ENCODE results near the gene VARS2. TPM values are rescaled to one million over a fixed set of nuclear protein-coding genes. Genes with fewer than 3 reads are reported as not detected.
A peak's percentile ranks its signal among the peaks of the same experiment; 100 is the strongest.

VARS2 gene
- total RNA-seq, 2 experiments from 2014 or later = 78.1 to 82.8 TPM

DNA sequence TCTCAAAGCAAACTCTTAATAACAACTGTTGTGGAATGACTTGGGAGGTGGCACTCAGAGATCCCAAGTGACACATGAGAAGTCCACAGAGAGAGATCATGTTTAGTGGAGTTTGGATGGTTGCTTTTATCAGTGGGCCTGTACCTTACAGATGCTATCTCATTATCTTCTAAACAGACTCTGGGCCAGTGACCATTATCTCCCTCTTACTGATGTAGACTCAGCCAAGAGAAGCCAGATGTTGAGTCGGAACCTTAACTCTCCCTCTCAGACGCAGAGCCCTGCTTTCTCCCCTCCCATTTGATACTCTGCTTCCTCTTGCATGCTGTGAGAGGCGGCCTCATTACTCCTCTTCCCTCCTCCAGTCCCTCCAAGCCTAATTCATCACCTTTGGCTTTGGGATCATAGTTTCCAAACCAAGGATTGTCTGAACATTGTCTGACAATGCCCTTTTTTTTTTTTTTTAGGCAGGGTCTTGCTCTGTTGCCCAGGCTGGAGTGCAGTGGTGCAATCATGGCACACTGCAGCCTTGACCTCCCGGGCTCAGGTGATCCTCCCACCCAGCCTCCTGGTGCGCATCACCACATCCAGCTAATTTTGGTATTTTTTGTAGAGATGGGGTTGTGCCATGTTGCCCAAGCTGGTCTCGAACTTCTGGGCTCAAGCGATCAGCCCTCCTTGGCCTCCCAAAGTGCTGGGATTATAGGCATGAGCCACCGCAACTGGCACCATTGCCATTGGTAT is 34.2 kb upstream of the VARS2 start:
- intact Hi-C loops (cut with micrococcal nuclease) = loop anchor here (5.0 kb wide), 1 partner anchor 398 kb away; no protein-coding TSS in a partner anchor
- Mint-ChIP-seq H3K4me3 (no peak overlapping the region), H3K27ac (no peak overlapping the region), H3K36me3 (ENCODE audit: low read depth) (no peaks in the 10 kb centered on the region), H3K4me1 (ENCODE audit: low read depth) (peaks cover 29% of the 10 kb centered on the region), H3K9me3 (no peaks in the 10 kb centered on the region), H3K27me3 (ENCODE audit: low read depth) (no peaks in the 10 kb centered on the region)
- no peak for DNase-seq
- CTCF ChIA-PET = interaction anchor here (0.7 to 7.2 kb wide), 9 partner anchors 12 to 149 kb away, joined by 3 to 34 read pairs (median 3); no protein-coding TSS in a partner anchor

DNA sequence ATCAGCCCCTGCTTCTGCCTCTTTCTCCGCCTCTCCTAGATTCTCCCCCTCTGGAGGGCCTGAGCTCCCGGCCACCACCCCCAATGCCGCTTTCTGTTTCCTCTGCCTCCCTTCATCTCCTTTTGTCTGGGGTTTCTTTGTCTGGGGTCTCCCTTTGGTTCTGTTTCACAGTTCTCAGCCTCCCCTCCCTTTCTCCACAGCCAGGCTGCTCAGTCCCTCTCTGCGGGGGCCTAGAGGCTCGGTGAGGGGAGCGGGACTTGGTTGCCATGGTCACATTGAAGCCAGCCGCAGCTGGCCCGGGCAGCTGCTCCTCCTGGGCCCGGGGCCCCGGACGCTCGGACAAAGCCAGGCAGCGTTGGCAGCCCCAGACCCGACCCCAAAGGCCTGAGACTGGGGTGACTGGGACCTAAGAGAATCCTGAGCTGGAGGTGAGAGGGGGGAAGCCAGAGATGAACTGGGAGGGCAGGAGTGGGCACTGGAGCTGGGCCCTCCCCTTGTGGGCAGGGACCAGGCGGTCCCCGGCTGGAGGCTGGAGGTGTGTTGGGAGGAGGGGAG is 33.3 kb upstream of the VARS2 start:
- no peak overlapping the region for H3K27ac Mint-ChIP-seq
- no peaks in the 10 kb centered on the region for H3K27me3 Mint-ChIP-seq (ENCODE audit: low read depth)
- H3K4me1 Mint-ChIP-seq (ENCODE audit: low read depth) = peaks cover 38% of the 10 kb centered on the region
- no peak overlapping the region for H3K4me3 Mint-ChIP-seq
- CTCF ChIA-PET = interaction anchor here (0.7 to 7.2 kb wide), 2 partner anchors 52 to 114 kb away, joined by 3 to 34 read pairs; no protein-coding TSS in a partner anchor
- no peaks in the 10 kb centered on the region for H3K36me3 Mint-ChIP-seq (ENCODE audit: low read depth)
- no peak for DNase-seq
- intact Hi-C loops (cut with micrococcal nuclease) = no loop called here
- no peaks in the 10 kb centered on the region for H3K9me3 Mint-ChIP-seq

DNA sequence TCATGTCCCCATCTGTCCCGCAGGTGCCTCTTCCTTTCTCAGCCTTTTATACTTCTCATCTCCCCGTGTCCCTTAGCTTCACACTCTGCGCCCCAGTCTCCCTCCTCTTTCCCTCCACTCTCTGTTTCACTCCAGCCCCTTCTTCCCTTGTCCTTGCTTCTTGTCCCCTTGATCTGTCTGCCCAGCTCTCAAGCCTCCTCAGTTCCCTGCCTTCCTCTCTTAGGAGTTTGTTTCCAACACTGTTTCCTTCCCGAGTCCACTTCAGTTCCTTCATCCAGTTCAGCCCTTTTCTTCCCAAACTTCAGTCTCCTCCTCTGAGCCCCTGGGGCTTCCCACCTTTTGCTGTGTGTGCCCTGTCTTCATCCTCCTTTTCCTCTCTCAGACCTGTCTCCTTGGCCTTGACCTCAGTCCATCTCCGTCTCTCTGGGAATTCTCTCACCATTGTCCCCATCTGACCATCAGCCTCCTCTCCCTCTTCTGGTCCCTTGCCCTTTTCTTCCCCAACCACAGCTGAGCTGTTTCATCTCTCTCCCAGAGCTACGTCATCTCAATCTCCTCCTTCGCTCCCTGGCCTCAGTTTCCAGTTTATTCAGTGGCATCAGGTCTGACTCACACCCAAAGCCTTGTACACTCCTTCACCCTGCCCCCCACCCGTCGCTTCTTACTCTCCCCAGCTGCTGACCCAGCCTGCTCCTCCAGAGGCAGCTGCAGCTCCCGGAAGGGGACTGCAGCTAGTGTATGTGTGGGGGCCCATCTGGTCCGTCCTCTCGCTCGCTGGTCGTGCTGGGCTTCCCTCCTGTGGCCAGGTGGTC is 32.4 kb upstream of the VARS2 start:
- Mint-ChIP-seq H3K9me3 (no peaks in the 10 kb centered on the region), H3K27me3 (ENCODE audit: low read depth) (no peaks in the 10 kb centered on the region), H3K27ac (peak overlapping the region; percentile 10), H3K4me1 (ENCODE audit: low read depth) (peaks cover 40% of the 10 kb centered on the region), H3K4me3 (no peak overlapping the region), H3K36me3 (ENCODE audit: low read depth) (no peaks in the 10 kb centered on the region)
- CTCF ChIA-PET = interaction anchor here (0.5 to 7.2 kb wide), 5 partner anchors 53 to 206 kb away, joined by 3 to 34 read pairs (median 4); no protein-coding TSS in a partner anchor
- no peak for DNase-seq
- intact Hi-C loops (cut with micrococcal nuclease) = no loop called here

DNA sequence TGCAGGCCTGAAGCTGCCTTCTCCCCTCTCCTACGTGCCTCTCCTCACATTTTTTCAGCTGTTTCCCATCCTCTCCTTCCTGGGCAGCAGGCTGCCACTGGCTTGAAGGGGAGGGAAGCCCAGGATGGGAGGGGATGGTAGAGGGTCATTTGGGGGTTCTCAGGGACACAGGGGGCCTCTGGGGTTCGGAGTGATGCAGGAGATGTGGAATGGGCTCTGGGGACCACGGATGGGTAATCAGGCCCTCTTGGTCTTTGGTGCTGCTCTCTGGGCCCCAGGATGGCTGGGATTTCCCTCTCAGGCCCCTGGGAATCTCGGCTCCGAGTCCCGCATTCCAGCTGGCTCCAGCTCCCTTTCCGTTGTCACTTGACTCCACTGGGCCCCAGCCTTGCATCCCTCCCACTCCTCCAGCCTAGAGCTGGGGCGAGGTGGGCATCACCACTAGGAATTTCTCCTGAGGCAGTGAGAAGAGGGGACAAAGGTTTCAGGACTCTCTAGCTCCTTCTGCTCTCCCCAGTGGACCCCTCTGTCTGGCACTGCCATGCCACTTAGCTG is 31.8 kb upstream of the VARS2 start:
- no peak overlapping the region for H3K4me3 Mint-ChIP-seq
- no peak overlapping the region for H3K27ac Mint-ChIP-seq
- no peak for DNase-seq
- peaks cover 38% of the 10 kb centered on the region for H3K4me1 Mint-ChIP-seq (ENCODE audit: low read depth)
- no peaks in the 10 kb centered on the region for H3K36me3 Mint-ChIP-seq (ENCODE audit: low read depth)
- CTCF ChIA-PET = interaction anchor here (0.5 to 7.2 kb wide), 5 partner anchors 54 to 205 kb away, joined by 3 to 34 read pairs (median 4); no protein-coding TSS in a partner anchor
- no peaks in the 10 kb centered on the region for H3K9me3 Mint-ChIP-seq
- H3K27me3 Mint-ChIP-seq (ENCODE audit: low read depth) = no peaks in the 10 kb centered on the region
- intact Hi-C loops (cut with micrococcal nuclease) = no loop called here

DNA sequence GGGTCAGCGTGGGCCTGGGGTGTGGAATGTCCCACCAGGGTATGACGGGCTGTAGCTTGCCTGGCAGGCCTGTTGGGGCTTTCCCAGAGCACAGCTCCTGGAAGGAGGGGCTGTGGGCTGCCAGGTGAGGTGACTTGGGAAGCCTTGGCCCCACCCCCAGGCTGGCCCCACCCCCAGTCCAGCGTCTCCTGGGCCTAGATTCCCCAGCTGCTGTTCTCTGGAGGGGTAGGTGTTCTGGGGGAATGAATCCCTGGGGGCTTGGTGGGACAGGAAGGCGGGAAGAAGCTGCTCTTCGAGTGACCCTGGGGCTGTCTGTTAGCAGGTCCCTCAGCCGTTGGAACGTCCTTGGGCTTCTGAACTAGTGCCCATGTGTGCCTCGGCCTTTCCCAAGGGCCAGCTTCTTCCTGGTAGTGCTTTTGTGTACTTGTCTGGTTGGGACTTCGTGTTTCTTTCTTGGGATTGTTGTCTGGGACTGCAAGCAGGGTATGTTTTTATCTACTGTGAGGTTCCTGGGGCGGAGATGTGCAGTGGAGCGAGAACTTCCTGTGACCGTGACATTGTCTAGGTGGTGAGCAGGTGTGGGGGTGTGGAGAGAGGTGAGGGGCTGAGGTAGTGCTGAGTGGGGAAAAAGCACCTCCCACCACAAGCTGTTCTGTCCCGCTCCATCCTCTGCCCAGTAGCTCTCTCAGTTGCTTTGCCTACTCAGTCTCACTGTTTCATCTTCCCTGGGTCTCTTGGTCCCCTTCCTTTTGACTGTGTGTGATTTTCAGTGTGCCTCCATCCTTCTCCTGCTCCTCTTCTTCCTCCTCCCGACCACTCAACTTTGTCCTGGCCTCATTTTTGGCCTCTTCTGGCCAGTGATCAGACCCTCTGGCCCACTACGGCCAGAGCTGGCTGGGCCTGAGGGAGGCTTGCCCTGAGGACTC is 31.0 kb upstream of the VARS2 start:
- Mint-ChIP-seq H3K27me3 (ENCODE audit: low read depth) (no peaks in the 10 kb centered on the region), H3K36me3 (ENCODE audit: low read depth) (no peaks in the 10 kb centered on the region), H3K27ac (peak overlapping the region; percentile 48), H3K4me1 (ENCODE audit: low read depth) (peaks cover 32% of the 10 kb centered on the region), H3K9me3 (no peaks in the 10 kb centered on the region), H3K4me3 (peak overlapping the region; percentile 58)
- DNase-seq = peak; percentile 49
- CTCF ChIA-PET = interaction anchor here (1.0 to 7.2 kb wide), 7 partner anchors 21 to 204 kb away, joined by 3 to 34 read pairs (median 4); partner anchors contain the start of gene VARS2
- intact Hi-C loops (cut with micrococcal nuclease) = no loop called here

DNA sequence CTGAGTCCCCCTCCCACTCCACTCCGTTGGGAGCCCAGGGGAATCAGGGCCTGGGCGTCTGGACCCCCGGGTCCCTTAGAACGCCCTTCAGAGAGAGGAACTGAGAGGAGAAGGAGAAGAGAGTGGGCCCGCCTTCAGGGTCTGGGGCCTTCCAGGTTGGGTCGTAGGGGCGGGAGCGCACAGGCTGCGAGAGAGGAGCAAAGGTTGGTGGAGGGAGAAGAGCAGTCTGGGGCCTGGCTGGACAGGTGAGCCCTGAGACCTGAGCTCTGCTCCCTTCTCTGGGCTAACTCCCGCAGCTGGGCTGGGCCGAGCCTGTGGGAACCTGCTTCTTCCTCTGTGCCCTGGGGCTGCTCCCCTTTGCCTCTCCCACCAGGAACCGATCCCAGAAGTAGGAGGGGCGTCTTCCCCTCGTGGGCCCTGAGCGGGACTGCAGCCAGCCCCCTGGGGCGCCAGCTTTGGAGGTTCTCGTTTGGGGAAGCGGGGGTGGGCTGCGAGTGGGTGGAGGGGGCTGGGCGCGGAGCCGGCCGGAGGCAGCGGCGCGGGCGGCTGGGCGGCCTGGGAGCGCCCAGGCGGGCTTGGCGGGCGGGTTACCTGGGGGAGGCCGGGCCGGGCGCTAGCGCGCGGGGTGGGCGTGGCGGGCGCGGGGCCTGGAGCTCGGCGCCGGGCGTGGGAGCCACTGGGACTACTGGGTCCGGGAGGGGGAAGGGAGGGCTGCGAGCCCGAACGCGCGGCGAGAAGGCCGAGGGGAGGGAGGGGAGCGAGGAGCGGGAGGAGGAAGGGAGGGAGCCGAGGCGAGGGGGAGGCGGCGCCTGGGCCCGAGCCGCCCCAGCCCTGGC is 30.1 kb upstream of the VARS2 start, which contains the start of gene DDR1:
Gene DDR1 (plus strand): TSS at position 835 of the 836 bp plus-strand sequence. CDS start 4,211 bp downstream, outside the sequence.
- Mint-ChIP-seq H3K4me3 (peak within 1 kb of the TSS; percentile 80), H3K36me3 (ENCODE audit: low read depth) (no peaks in the 10 kb centered on the region), H3K4me1 (ENCODE audit: low read depth) (peaks cover 32% of the 10 kb centered on the region), H3K27me3 (ENCODE audit: low read depth) (no peaks in the 10 kb centered on the region), H3K27ac (peak within 1 kb of the TSS; percentile 48), H3K9me3 (no peaks in the 10 kb centered on the region)
- intact Hi-C loops (cut with micrococcal nuclease) = loop anchor here (2.0 kb wide), 1 partner anchor 25 kb away; the partner anchor contains the start of gene GTF2H4
- peak; percentile 47 for DNase-seq
- CTCF ChIA-PET = interaction anchor here (1.0 to 7.2 kb wide), 5 partner anchors 20 to 64 kb away, joined by 3 to 34 read pairs (median 4); partner anchors contain the start of gene VARS2

DNA sequence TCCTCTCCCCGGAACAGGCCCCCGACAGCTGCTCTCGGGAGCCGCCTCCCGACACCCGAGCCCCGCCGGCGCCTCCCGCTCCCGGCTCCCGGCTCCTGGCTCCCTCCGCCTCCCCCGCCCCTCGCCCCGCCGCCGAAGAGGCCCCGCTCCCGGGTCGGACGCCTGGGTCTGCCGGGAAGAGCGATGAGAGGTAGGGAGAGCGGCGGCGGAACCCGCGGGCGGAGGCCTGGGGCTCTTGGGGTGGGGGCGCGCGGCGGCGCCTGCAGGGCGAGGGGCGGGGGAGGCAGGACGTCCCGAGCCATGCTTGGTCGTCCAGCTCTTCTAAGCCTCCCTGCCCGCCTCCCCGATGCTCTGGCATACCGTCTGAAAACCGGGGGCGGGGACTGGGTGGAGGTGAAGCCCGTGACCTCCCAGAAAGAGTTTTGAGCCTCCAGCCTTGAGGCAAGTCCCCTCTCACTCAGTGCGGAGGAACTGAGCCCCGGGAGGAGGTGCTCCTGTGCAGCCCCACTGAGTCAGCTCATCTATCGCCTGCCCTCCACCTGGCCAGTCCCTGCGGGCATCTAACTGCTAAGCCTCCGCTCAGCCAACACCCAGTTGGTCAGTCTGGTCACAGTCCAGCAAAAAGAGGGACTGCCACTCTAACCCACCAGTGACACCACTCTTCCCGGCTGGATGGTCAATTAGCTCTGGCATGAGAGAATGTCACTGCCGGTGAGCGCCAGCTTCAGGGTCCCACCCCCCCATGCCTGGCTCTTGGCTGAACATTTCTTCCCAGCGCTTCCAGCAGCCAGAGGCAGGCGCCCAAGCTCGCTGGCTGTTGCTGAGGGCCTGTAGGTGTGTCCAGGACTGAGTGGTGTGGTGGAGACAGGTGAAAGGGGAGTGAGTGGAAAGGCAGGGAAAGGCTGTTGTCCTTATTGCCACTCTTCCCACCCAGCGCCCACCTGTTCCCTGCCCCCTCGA is 29.2 kb upstream of the VARS2 start:
- H3K36me3 Mint-ChIP-seq (ENCODE audit: low read depth) = peaks cover 2% of the 10 kb centered on the region
- intact Hi-C loops (cut with micrococcal nuclease) = loop anchor here (2.0 kb wide), 1 partner anchor 24 kb away; the partner anchor contains the start of gene GTF2H4
- peak; percentile 69 for DNase-seq
- CTCF ChIA-PET = interaction anchor here (1.0 to 7.2 kb wide), 3 partner anchors 56 to 65 kb away, joined by 3 to 34 read pairs (median 5); no protein-coding TSS in a partner anchor
- no peaks in the 10 kb centered on the region for H3K9me3 Mint-ChIP-seq
- H3K27ac Mint-ChIP-seq = no peak overlapping the region
- H3K4me3 Mint-ChIP-seq = peak overlapping the region; percentile 80
- H3K27me3 Mint-ChIP-seq (ENCODE audit: low read depth) = no peaks in the 10 kb centered on the region
- peaks cover 32% of the 10 kb centered on the region for H3K4me1 Mint-ChIP-seq (ENCODE audit: low read depth)

DNA sequence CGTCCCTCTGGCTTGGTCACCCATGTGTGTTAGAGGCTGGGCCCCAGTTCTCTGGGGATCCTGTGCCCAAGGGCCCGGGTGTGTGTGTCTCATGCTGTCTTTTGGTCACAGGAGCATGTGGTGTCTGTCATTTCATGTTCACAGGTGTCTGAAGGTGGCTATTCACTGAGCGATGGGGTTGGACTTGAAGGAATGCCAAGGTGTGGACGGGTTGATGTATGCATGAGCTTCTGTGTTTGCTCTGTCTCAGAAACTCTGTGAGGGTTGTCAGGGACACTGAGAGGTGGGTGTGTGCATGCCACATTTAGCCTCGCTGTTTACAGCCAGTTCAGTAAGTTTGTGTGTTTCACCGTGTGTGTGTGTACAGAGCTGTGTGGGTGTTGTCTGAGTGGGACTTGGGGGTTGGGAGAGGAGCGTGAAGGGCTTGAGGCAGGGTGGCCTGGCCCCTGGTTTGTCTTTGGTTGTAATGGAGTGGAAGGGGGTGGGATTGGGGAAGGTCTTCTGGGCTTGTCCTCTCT is 28.5 kb upstream of the VARS2 start:
- H3K27me3 Mint-ChIP-seq (ENCODE audit: low read depth) = no peaks in the 10 kb centered on the region
- H3K4me3 Mint-ChIP-seq = peak overlapping the region; percentile 80
- peak overlapping the region; percentile 7 for H3K27ac Mint-ChIP-seq
- CTCF ChIA-PET = interaction anchor here (1.0 to 7.2 kb wide), 2 partner anchors 57 to 63 kb away, joined by 3 to 34 read pairs; no protein-coding TSS in a partner anchor
- peaks cover 32% of the 10 kb centered on the region for H3K4me1 Mint-ChIP-seq (ENCODE audit: low read depth)
- peak; percentile 20 for DNase-seq
- intact Hi-C loops (cut with micrococcal nuclease) = loop anchor here (2.0 kb wide), 1 partner anchor 23 kb away; the partner anchor contains the start of gene GTF2H4
- H3K9me3 Mint-ChIP-seq = no peaks in the 10 kb centered on the region
- peaks cover 5% of the 10 kb centered on the region for H3K36me3 Mint-ChIP-seq (ENCODE audit: low read depth)
